GM21367 (cell line): ENCODE measurements around the gene OSBPL10.
"Not testable (repeated sequence)": the region's sequence is repeated elsewhere in the genome, so short reads cannot be mapped to it uniquely, and the experiment has no call there.

ENCODE experiments used
- ATAC-seq: cut with Tn5 transposase; IDR thresholded peaks from one replicate; pipeline ENCODE4 v1.9.1; 2021; ENCODE audit not compliant: unreplicated experiment

OSBPL10 gene

GRCh38 chr3:31821118-31821517 lies 159.9 kb downstream of the OSBPL10 start:
- ATAC-seq = no peak

GRCh38 chr3:31819441-31819840 lies 161.6 kb downstream of the OSBPL10 start:
- no peak for ATAC-seq

- ATAC-seq = no peak
Observed at GRCh38 chr3:31817411-31817966, 163.6 kb downstream of the OSBPL10 start.

- no peak for ATAC-seq
Observed at GRCh38 chr3:31815631-31816440, 165.2 kb downstream of the OSBPL10 start.

- no peak for ATAC-seq
Observed at GRCh38 chr3:31815006-31815405, 166.1 kb downstream of the OSBPL10 start.

GRCh38 chr3:31813686-31814085 lies 167.4 kb downstream of the OSBPL10 start:
- no peak for ATAC-seq

GRCh38 chr3:31813197-31813596 lies 167.9 kb downstream of the OSBPL10 start:
- ATAC-seq = no peak

GRCh38 chr3:31810991-31811433 lies 170.1 kb downstream of the OSBPL10 start:
- ATAC-seq = no peak

GRCh38 chr3:31808143-31808720 lies 172.8 kb downstream of the OSBPL10 start:
- ATAC-seq = no peak

GRCh38 chr3:31804251-31805051 lies 176.6 kb downstream of the OSBPL10 start:
- no peak for ATAC-seq

- ATAC-seq = no peak
Observed at GRCh38 chr3:31802981-31803740, 177.9 kb downstream of the OSBPL10 start.

- no peak for ATAC-seq
Observed at GRCh38 chr3:31800436-31800835, 180.6 kb downstream of the OSBPL10 start.

GRCh38 chr3:31798840-31799239 lies 182.2 kb downstream of the OSBPL10 start:
- ATAC-seq = no peak

- ATAC-seq = no peak
Observed at GRCh38 chr3:31793821-31794220, 187.2 kb downstream of the OSBPL10 start.

- ATAC-seq = no peak
Observed at GRCh38 chr3:31791090-31791430, 190.0 kb downstream of the OSBPL10 start.

GRCh38 chr3:31790193-31791089 lies 190.6 kb downstream of the OSBPL10 start:
- no peak for ATAC-seq

GRCh38 chr3:31789429-31789828 lies 191.6 kb downstream of the OSBPL10 start:
- no peak for ATAC-seq

- ATAC-seq = no peak
Observed at GRCh38 chr3:31785734-31786133, 195.3 kb downstream of the OSBPL10 start.

GRCh38 chr3:31785286-31785685 lies 195.8 kb downstream of the OSBPL10 start:
- ATAC-seq = no peak

GRCh38 chr3:31783851-31784250 lies 197.2 kb downstream of the OSBPL10 start:
- not testable (repeated sequence) for ATAC-seq
